Activated T-cell treated with anti-CD3 and anti-CD28 coated beads, Interleukin-2, amount 50 U/mL, for 4 hours (primary cell): ENCODE measurements around the gene ACAP1. TPM values are rescaled to one million over a fixed set of nuclear protein-coding genes. Genes with fewer than 3 reads are reported as not detected.
A peak's percentile ranks its signal among the peaks of the same experiment; 100 is the strongest.
"Not testable (repeated sequence)": the region's sequence is repeated elsewhere in the genome, so short reads cannot be mapped to it uniquely, and the experiment has no call there.

ENCODE experiments used
- ATAC-seq, 2 donors: fragments of 200-7000 bp; cut with Tn5 transposase; one replicate each; pipeline ENCODE4 v1.10.0; 2021
- DNase-seq: peaks from one replicate; pipeline ENCODE4 v3.0.0-alpha.2; 2020
- H3K27me3 Mint-ChIP-seq: one replicate; pipeline ENCODE4 v1.8.0; 2021; ENCODE audit warnings: low read depth, mixed read lengths
- H3K36me3 Mint-ChIP-seq: one replicate; pipeline ENCODE4 v1.8.0; 2022; ENCODE audit warnings: mixed read lengths; ENCODE audit not compliant: insufficient read depth
- H3K4me1 Mint-ChIP-seq: one replicate; pipeline ENCODE4 v1.8.0; 2021; ENCODE audit warnings: low read depth, mixed read lengths
- H3K4me3 Mint-ChIP-seq: one replicate; pipeline ENCODE4 v1.8.0; 2021; ENCODE audit warnings: mild to moderate bottlenecking, moderate library complexity, mixed read lengths
- H3K9me3 Mint-ChIP-seq: one replicate; pipeline ENCODE4 v1.8.0; 2021; ENCODE audit warnings: mixed read lengths
- total RNA-seq, 3 donors: library from RNA; stranded (reverse); gene quantifications; one replicate each; pipeline ENCODE4 v1.2.1, GENCODE V29; 2021

The ACAP1 gene
- total RNA-seq, 3 donors from 2014 or later: 119 to 126 (median 123) TPM

- Mint-ChIP-seq H3K27me3 (no peaks in the 10 kb centered on the region), H3K4me1 (peaks cover 44% of the 10 kb centered on the region), H3K36me3 (no peaks in the 10 kb centered on the region), H3K4me3 (peak overlapping the region; percentile 98), H3K9me3 (no peaks in the 10 kb centered on the region)
- DNase-seq (peak; percentile 70), ATAC-seq (peak; percentile 76 to 77)
Measured at GRCh38 chr17:7329997-7330637, 6.2 kb upstream of the ACAP1 start.

GRCh38 chr17:7330638-7331015 lies 5.7 kb upstream of the ACAP1 start:
- Mint-ChIP-seq H3K27me3 (no peaks in the 10 kb centered on the region), H3K9me3 (no peaks in the 10 kb centered on the region), H3K4me1 (peaks cover 49% of the 10 kb centered on the region)

GRCh38 chr17:7332111-7332510 lies 4.2 kb upstream of the ACAP1 start:
- peaks cover 58% of the 10 kb centered on the region for H3K4me1 Mint-ChIP-seq
- DNase-seq: no peak
- no peak overlapping the region for H3K4me3 Mint-ChIP-seq
- ATAC-seq: no peak
- H3K9me3 Mint-ChIP-seq: no peaks in the 10 kb centered on the region
- no peaks in the 10 kb centered on the region for H3K27me3 Mint-ChIP-seq
- no peaks in the 10 kb centered on the region for H3K36me3 Mint-ChIP-seq

More at GRCh38 chr17:7330638-7331015, 5.7 kb upstream of the ACAP1 start:
- DNase-seq: no peak
- Mint-ChIP-seq H3K4me3 (peak overlapping the region; percentile 38), H3K36me3 (no peaks in the 10 kb centered on the region)
- no peak for ATAC-seq

- not testable (repeated sequence) for H3K27me3 Mint-ChIP-seq, ATAC-seq, H3K36me3 Mint-ChIP-seq, DNase-seq, H3K9me3 Mint-ChIP-seq
- Mint-ChIP-seq H3K4me3 (peak overlapping the region; percentile 45), H3K4me1 (peaks cover 62% of the 10 kb centered on the region)
Measured at GRCh38 chr17:7332600-7333069, 3.7 kb upstream of the ACAP1 start.

GRCh38 chr17:7334938-7335538 lies 1.3 kb upstream of the ACAP1 start:
- Mint-ChIP-seq H3K9me3 (no peaks in the 10 kb centered on the region), H3K4me3 (peak overlapping the region; percentile 89), H3K4me1 (peaks cover 55% of the 10 kb centered on the region), H3K27me3 (no peaks in the 10 kb centered on the region), H3K36me3 (peaks cover 5% of the 10 kb centered on the region)
- no peak for DNase-seq
- no peak for ATAC-seq

- ATAC-seq, H3K27me3 Mint-ChIP-seq, H3K9me3 Mint-ChIP-seq, H3K36me3 Mint-ChIP-seq, DNase-seq: not testable (repeated sequence)
- peak overlapping the region; percentile 89 for H3K4me3 Mint-ChIP-seq
- peaks cover 54% of the 10 kb centered on the region for H3K4me1 Mint-ChIP-seq
Measured at GRCh38 chr17:7335765-7336164, 564 bp upstream of the ACAP1 start.

GRCh38 chr17:7337600-7337999 lies 1.3 kb downstream of the ACAP1 start:
- not testable (repeated sequence) for DNase-seq, H3K36me3 Mint-ChIP-seq

GRCh38 chr17:7340179-7340578 lies 3.9 kb downstream of the ACAP1 start:
- ATAC-seq (no peak), DNase-seq (no peak)
- Mint-ChIP-seq H3K36me3 (peaks cover 15% of the 10 kb centered on the region), H3K9me3 (no peaks in the 10 kb centered on the region), H3K4me3 (no peak overlapping the region), H3K4me1 (peaks cover 36% of the 10 kb centered on the region), H3K27me3 (no peaks in the 10 kb centered on the region)

More at GRCh38 chr17:7337600-7337999, 1.3 kb downstream of the ACAP1 start:
- H3K27me3 Mint-ChIP-seq, ATAC-seq, H3K9me3 Mint-ChIP-seq: not testable (repeated sequence)
- Mint-ChIP-seq H3K4me3 (peak overlapping the region; percentile 89), H3K4me1 (peaks cover 48% of the 10 kb centered on the region)

- ATAC-seq: no peak
- no peak overlapping the region for H3K4me3 Mint-ChIP-seq
- H3K36me3 Mint-ChIP-seq: peaks cover 15% of the 10 kb centered on the region
- H3K27me3 Mint-ChIP-seq: no peaks in the 10 kb centered on the region
- no peak for DNase-seq
- H3K9me3 Mint-ChIP-seq: no peaks in the 10 kb centered on the region
- peaks cover 25% of the 10 kb centered on the region for H3K4me1 Mint-ChIP-seq
Measured at GRCh38 chr17:7341842-7342241, 5.5 kb downstream of the ACAP1 start.

- no peak for ATAC-seq
- Mint-ChIP-seq H3K4me3 (no peak overlapping the region), H3K27me3 (no peaks in the 10 kb centered on the region), H3K36me3 (peaks cover 20% of the 10 kb centered on the region), H3K4me1 (peaks cover 13% of the 10 kb centered on the region), H3K9me3 (no peaks in the 10 kb centered on the region)
- DNase-seq: no peak
Measured at GRCh38 chr17:7343250-7343649, 6.9 kb downstream of the ACAP1 start.

GRCh38 chr17:7346761-7347614 lies 10.7 kb downstream of the ACAP1 start:
- ATAC-seq (no peak), DNase-seq (no peak)
- Mint-ChIP-seq H3K27me3 (no peaks in the 10 kb centered on the region), H3K4me1 (peaks cover 11% of the 10 kb centered on the region), H3K9me3 (no peaks in the 10 kb centered on the region), H3K4me3 (no peak overlapping the region), H3K36me3 (peaks cover 16% of the 10 kb centered on the region)

- no peak for DNase-seq
- peaks cover 16% of the 10 kb centered on the region for H3K36me3 Mint-ChIP-seq
- ATAC-seq: no peak
Measured at GRCh38 chr17:7347630-7348477, 11.5 kb downstream of the ACAP1 start.

GRCh38 chr17:7348478-7349242 lies 12.3 kb downstream of the ACAP1 start:
- Mint-ChIP-seq H3K36me3 (peaks cover 14% of the 10 kb centered on the region), H3K27me3 (no peaks in the 10 kb centered on the region), H3K4me1 (peaks cover 21% of the 10 kb centered on the region), H3K9me3 (no peaks in the 10 kb centered on the region), H3K4me3 (no peak overlapping the region)
- ATAC-seq (no peak), DNase-seq (no peak)

More at GRCh38 chr17:7347630-7348477, 11.5 kb downstream of the ACAP1 start:
- no peak overlapping the region for H3K4me3 Mint-ChIP-seq
- H3K9me3 Mint-ChIP-seq: no peaks in the 10 kb centered on the region
- peaks cover 17% of the 10 kb centered on the region for H3K4me1 Mint-ChIP-seq
- H3K27me3 Mint-ChIP-seq: no peaks in the 10 kb centered on the region
